ENCODE measurements around the gene TRAPPC10. TPM values are rescaled to one million over a fixed set of nuclear protein-coding genes. Genes with fewer than 3 reads are reported as not detected.

Gene TRAPPC10
- total RNA-seq, 6 experiments from 2014 or later: 15.4 to 25.6 (median 18.4) TPM

- intact Hi-C loops (cut with DNase I): no loop called here
- 89% methylated on average over 4 of the region's 5 CpGs for WGBS (ENCODE audit: insufficient coverage, low coverage, low lambda C conversion rate, missing lambda C conversion rate)
- no peak overlapping the region for H3K27ac ChIP-seq
- peaks cover 0 to 45% (median 6%) of the 10 kb centered on the region in 4 donors for H3K4me1 ChIP-seq
- H3K9me3 ChIP-seq: no peaks in the 10 kb centered on the region
- ATAC-seq (no peak), DNase-seq (no peak)
- no peaks in the 10 kb centered on the region for H3K36me3 ChIP-seq
- H3K4me3 ChIP-seq: no peak overlapping the region
- TF ChIP-seq POLR2A (IDR thresholded peaks at IDR 0.05) (no peak), CTCF (IDR thresholded peaks at IDR 0.05) (no peak)
- H3K27me3 ChIP-seq: no peaks in the 10 kb centered on the region
Measured at GRCh38 chr21:44018127-44018526, 6.0 kb downstream of the TRAPPC10 start.

GRCh38 chr21:44018813-44019567 is 6.9 kb downstream of the TRAPPC10 start:
- Histone ChIP-seq H3K27ac (no peak overlapping the region), H3K36me3 (no peaks in the 10 kb centered on the region), H3K27me3 (no peaks in the 10 kb centered on the region), H3K4me3 (no peak overlapping the region), H3K4me1 (peaks cover 0 to 39% (median 2%) of the 10 kb centered on the region in 4 donors), H3K9me3 (no peaks in the 10 kb centered on the region)
- 56% methylated on average over 4 of the region's 10 CpGs for WGBS (ENCODE audit: insufficient coverage, low coverage, low lambda C conversion rate, missing lambda C conversion rate)
- intact Hi-C loops (cut with DNase I): no loop called here
- ATAC-seq: no peak
- TF ChIP-seq CTCF (IDR thresholded peaks at IDR 0.05) (no peak), POLR2A (IDR thresholded peaks at IDR 0.05) (no peak)
- no peak for DNase-seq

DNA sequence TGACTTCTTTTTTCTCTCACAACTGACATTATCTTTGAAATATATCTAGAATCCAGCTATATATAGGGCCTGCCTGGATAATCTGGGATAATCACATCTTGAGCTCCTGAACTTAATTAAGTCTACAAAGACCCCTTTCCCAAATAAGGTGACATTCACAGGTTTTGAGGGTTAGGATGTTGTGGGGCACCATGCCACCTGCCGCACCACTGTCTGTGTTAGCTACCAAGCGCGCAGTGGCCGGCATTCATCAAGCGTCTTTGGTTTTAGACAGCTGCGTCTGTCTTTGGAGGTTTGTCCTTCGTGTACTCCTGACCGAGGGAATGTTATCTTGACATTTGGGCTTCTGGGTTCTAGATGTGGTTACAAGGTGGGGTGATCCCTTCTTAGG is 7.5 kb downstream of the TRAPPC10 start:
- WGBS (ENCODE audit: insufficient coverage, low coverage, low lambda C conversion rate, missing lambda C conversion rate): no CpG with 5 or more reads among the region's 8 CpGs
- no peak overlapping the region for H3K27ac ChIP-seq
- intact Hi-C loops (cut with DNase I): no loop called here
- H3K27me3 ChIP-seq: no peaks in the 10 kb centered on the region
- peaks cover 0 to 33% (median 0%) of the 10 kb centered on the region in 4 donors for H3K4me1 ChIP-seq
- H3K9me3 ChIP-seq: no peaks in the 10 kb centered on the region
- no peak overlapping the region for H3K4me3 ChIP-seq
- TF ChIP-seq CTCF (IDR thresholded peaks at IDR 0.05) (no peak), POLR2A (IDR thresholded peaks at IDR 0.05) (no peak)
- no peak for ATAC-seq
- DNase-seq: no peak
- no peaks in the 10 kb centered on the region for H3K36me3 ChIP-seq

GRCh38 chr21:44020551-44020950 is 8.4 kb downstream of the TRAPPC10 start:
- H3K9me3 ChIP-seq: no peaks in the 10 kb centered on the region
- TF ChIP-seq POLR2A (IDR thresholded peaks at IDR 0.05) (no peak), CTCF (IDR thresholded peaks at IDR 0.05) (no peak)
- H3K36me3 ChIP-seq: no peaks in the 10 kb centered on the region
- no peaks in the 10 kb centered on the region for H3K27me3 ChIP-seq
- peaks cover 0 to 26% (median 0%) of the 10 kb centered on the region in 4 donors for H3K4me1 ChIP-seq
- intact Hi-C loops (cut with DNase I): no loop called here
- 87% methylated on average over 4 of the region's 4 CpGs for WGBS (ENCODE audit: insufficient coverage, low coverage, low lambda C conversion rate, missing lambda C conversion rate)
- H3K27ac ChIP-seq: no peak overlapping the region
- ATAC-seq (no peak), DNase-seq (no peak)
- H3K4me3 ChIP-seq: no peak overlapping the region
